PC-9 (cell line): Measurements from ENCODE around the gene STYXL2. TPM values are rescaled to one million over a fixed set of nuclear protein-coding genes. Genes with fewer than 3 reads are reported as not detected.

Experiments used
- BruUV-seq: library from RNA; stranded (reverse); fragments of 400-500 nt; replicated peaks from 2 replicates; lab custom pipeline; 2021; lab: Mats Ljungman, UMichigan
- CTCF ChIA-PET: fragments of 300-600 bp; sonication (Branson Sonifier 250); formaldehyde crosslinking; loops from one replicate; lab custom pipeline; 2022; ENCODE audit warnings: antibody characterized with exemption; lab: Charles Lee
- POLR2A ChIA-PET: fragments of 300-600 bp; sonication (Branson Sonifier 250); formaldehyde crosslinking; loops from one replicate; lab custom pipeline; 2022; ENCODE audit warnings: antibody characterized with exemption; ENCODE audit not compliant: unreplicated experiment; lab: Charles Lee
- DNase-seq, 2 experiments: peaks; one replicate each; pipeline versions ENCODE4 v3.0.0 to v3.0.0-alpha.2; 2015 to 2022; ENCODE audit warnings: mixed read lengths in 1 of 2
- H2AFZ ChIP-seq: fragments of 200-600 bp; sonication (generic); 2 replicates; pipeline ENCODE4 v1.8.1; 2017; ENCODE audit warnings: antibody characterized with exemption
- H3F3A ChIP-seq: fragments of 200-600 bp; sonication (generic); 2 replicates; pipeline ENCODE4 v1.8.1; 2017; ENCODE audit warnings: antibody characterized with exemption, mild to moderate bottlenecking, low read depth; ENCODE audit not compliant: insufficient read depth
- H3K27ac ChIP-seq: fragments of 200-600 bp; sonication (generic); 2 replicates; pipeline ENCODE4 v1.6.1; 2016; ENCODE audit warnings: mixed run types
- H3K27me3 ChIP-seq: fragments of 200-600 bp; sonication (generic); 2 replicates; pipeline ENCODE4 v1.6.1; 2016; ENCODE audit warnings: low read depth, mixed run types; ENCODE audit not compliant: insufficient read depth
- H3K36me3 ChIP-seq: fragments of 200-600 bp; sonication (generic); 2 replicates; pipeline ENCODE4 v1.6.1; 2016; ENCODE audit warnings: low read depth, mixed run types
- H3K4me1 ChIP-seq: fragments of 200-600 bp; sonication (generic); replicated peaks from 2 replicates; pipeline ENCODE4 v1.6.1; 2016; ENCODE audit warnings: mixed run types; ENCODE audit not compliant: insufficient read depth
- H3K4me2 ChIP-seq: fragments of 200-600 bp; sonication (generic); 2 replicates; pipeline ENCODE4 v1.6.1; 2017; ENCODE audit warnings: mixed run types
- H3K4me3 ChIP-seq: fragments of 200-600 bp; sonication (generic); 2 replicates; pipeline ENCODE4 v1.6.1; 2016; ENCODE audit warnings: mixed run types
- H3K79me2 ChIP-seq: fragments of 200-600 bp; sonication (generic); 2 replicates; pipeline ENCODE4 v1.6.1; 2017; ENCODE audit warnings: low read depth, mixed run types
- H3K9me2 ChIP-seq: fragments of 200-600 bp; sonication (generic); 2 replicates; pipeline ENCODE4 v1.8.1; 2017; ENCODE audit warnings: mild to moderate bottlenecking; ENCODE audit not compliant: insufficient read depth
- H3K9me3 ChIP-seq: fragments of 200-600 bp; sonication (generic); 2 replicates; pipeline ENCODE4 v1.8.1; 2016; ENCODE audit warnings: low read depth; ENCODE audit not compliant: insufficient read depth
- H4K20me1 ChIP-seq: fragments of 200-600 bp; sonication (generic); 2 replicates; pipeline ENCODE4 v1.8.1; 2017; ENCODE audit not compliant: insufficient read depth
- CTCF ChIP-seq: fragments of 200-600 bp; sonication (generic); conservative IDR thresholded peaks from 2 replicates; pipeline ENCODE4 v1.6.1; 2017; ENCODE audit warnings: mixed run types, antibody characterized with exemption, mild to moderate bottlenecking, moderate library complexity
- EZH2 ChIP-seq: fragments of 200-600 bp; sonication (generic); IDR thresholded peaks from 2 replicates; pipeline ENCODE4 v1.8.0; 2017; ENCODE audit warnings: antibody characterized with exemption, low read depth
- intact Hi-C: fragments of 100-400 bp; cut with micrococcal nuclease; formaldehyde crosslinking; loops from one replicate; pipeline ENCODE4 v1.10.0; 2022; ENCODE audit not compliant: unreplicated experiment
- total RNA-seq: library from RNA; stranded (reverse); gene quantifications from 2 replicates; pipeline ENCODE4 v1.2.3, GENCODE V29; 2021

Gene STYXL2
- total RNA-seq, 1 experiment from 2014 or later = not detected

- Histone ChIP-seq H3K36me3 (no peaks in the 10 kb centered on the region), H3F3A (peaks cover 14% of the 10 kb centered on the region), H3K27ac (peak overlapping the region; percentile 87), H3K4me3 (peak overlapping the region; percentile 27; the same call in 1 of the 2 replicates), H3K4me1 (peaks cover 40% of the 10 kb centered on the region), H3K9me3 (no peaks in the 10 kb centered on the region), H4K20me1 (no peaks in the 10 kb centered on the region), H2AFZ (peak overlapping the region; percentile 63), H3K27me3 (no peaks in the 10 kb centered on the region), H3K79me2 (no peaks in the 10 kb centered on the region), H3K9me2 (no peaks in the 10 kb centered on the region), H3K4me2 (peak overlapping the region; percentile 82)
- intact Hi-C loops = loop anchor here (1.0 to 5.0 kb wide), 3 partner anchors 39 to 138 kb away; partner anchors contain the start of gene POU2F1
- no peak for TF ChIP-seq EZH2
- TF ChIP-seq CTCF = no peak
- BruUV-seq = no TSS peak
- CTCF ChIA-PET = interaction anchor here (1.0 to 1.6 kb wide), 4 partner anchors 16 to 138 kb away, joined by 4 to 19 read pairs (median 6); partner anchors contain the start of gene POU2F1
- POLR2A ChIA-PET = interaction anchor here (0.6 to 1.4 kb wide), 3 partner anchors 27 to 138 kb away, joined by 3 to 11 read pairs (median 3); partner anchors contain the start of gene POU2F1
- DNase-seq = peak; percentile 70 to 93
Measured at GRCh38 chr1:167082511-167083027, 11.3 kb upstream of the STYXL2 start.

GRCh38 chr1:167083066-167083665 lies 10.7 kb upstream of the STYXL2 start:
- intact Hi-C loops = loop anchor here (5.0 kb wide), 1 partner anchor 79 kb away; no protein-coding TSS in a partner anchor
- TSS peak; percentile 45 for BruUV-seq
- TF ChIP-seq CTCF (no peak), EZH2 (no peak)
- no peaks in the 10 kb centered on the region for H3K9me2 ChIP-seq
- no peaks in the 10 kb centered on the region for H3K27me3 ChIP-seq
- ChIA-PET POLR2A (interaction anchor here (0.6 to 1.4 kb wide), 3 partner anchors 9 to 137 kb away, joined by 3 to 11 read pairs (median 3); partner anchors contain the start of gene POU2F1), CTCF (interaction anchor here (0.5 to 1.6 kb wide), 5 partner anchors 16 to 137 kb away, joined by 4 to 19 read pairs (median 7); partner anchors contain the start of gene POU2F1)
- no peaks in the 10 kb centered on the region for H3K79me2 ChIP-seq
- H4K20me1 ChIP-seq = no peaks in the 10 kb centered on the region
- peak overlapping the region; percentile 27; the same call in 1 of the 2 replicates for H3K4me3 ChIP-seq
- H3K27ac ChIP-seq = peak overlapping the region; percentile 87
- peak overlapping the region; percentile 63 for H2AFZ ChIP-seq
- peaks cover 34% of the 10 kb centered on the region for H3K4me1 ChIP-seq
- DNase-seq = peak in 1 of 2 experiments; percentile 29
- H3F3A ChIP-seq = peaks cover 14% of the 10 kb centered on the region
- H3K36me3 ChIP-seq = no peaks in the 10 kb centered on the region
- H3K4me2 ChIP-seq = peak overlapping the region; percentile 82
- H3K9me3 ChIP-seq = no peaks in the 10 kb centered on the region

- BruUV-seq = no TSS peak
- CTCF ChIA-PET = interaction anchor here (0.5 kb wide), 1 partner anchor 136 kb away, joined by 12 read pairs; no protein-coding TSS in a partner anchor
- H3F3A ChIP-seq = peaks cover 14% of the 10 kb centered on the region
- H2AFZ ChIP-seq = no peak overlapping the region
- no peak overlapping the region for H3K27ac ChIP-seq
- H3K9me3 ChIP-seq = no peaks in the 10 kb centered on the region
- H3K4me1 ChIP-seq = peaks cover 34% of the 10 kb centered on the region
- no peaks in the 10 kb centered on the region for H3K36me3 ChIP-seq
- H3K4me2 ChIP-seq = peak overlapping the region; percentile 82
- DNase-seq = no peak
- H3K79me2 ChIP-seq = no peaks in the 10 kb centered on the region
- H3K9me2 ChIP-seq = no peaks in the 10 kb centered on the region
- POLR2A ChIA-PET = no interaction called here
- no peaks in the 10 kb centered on the region for H4K20me1 ChIP-seq
- no peak overlapping the region for H3K4me3 ChIP-seq
- H3K27me3 ChIP-seq = no peaks in the 10 kb centered on the region
- intact Hi-C loops = loop anchor here (5.0 kb wide), 1 partner anchor 78 kb away; no protein-coding TSS in a partner anchor
- no peak for TF ChIP-seq CTCF
- TF ChIP-seq EZH2 = no peak
Measured at GRCh38 chr1:167083871-167084270, 10.0 kb upstream of the STYXL2 start.
